ENCODE data around the gene RNF150.

- TF ChIP-seq CTCF (conservative IDR thresholded peaks at IDR 0.05; ENCODE audit: low read length) (no peak), EZH2phosphoT487 (IDR thresholded peaks at IDR 0.05; ENCODE audit: borderline replicate concordance) (no peak)
These were observed 293.9 kb downstream of the RNF150 start for GRCh38 chr4:140839406-140839805.
